Fibroblast of the aortic adventitia (primary cell): ENCODE results near the gene IL2. TPM values are rescaled to one million over a fixed set of nuclear protein-coding genes. Genes with fewer than 3 reads are reported as not detected.

Experiments
- DNase-seq: peaks from one replicate; pipeline ENCODE4 v3.0.0-alpha.2; 2010; ENCODE audit warnings: low read depth
- H3K4me3 ChIP-seq: 2 replicates; pipeline ENCODE4 v1.5.1; 2011; ENCODE audit warnings: low read depth, mild to moderate bottlenecking, control low read depth, low read length, moderate library complexity
- total RNA-seq: library from RNA; depleted of rRNA; stranded (reverse); fragments of >200 nt; gene quantifications from 2 replicates; pipeline ENCODE4 v1.2.3, GENCODE V29; 2012; ENCODE audit warnings: low replicate concordance
- TF ChIP-seq, protein P1 (sequence below): IDR thresholded peaks from 2 replicates; pipeline ENCODE4 v1.5.1; 2011; ENCODE audit warnings: mild to moderate bottlenecking, low read length, control low read depth, inconsistent platforms; ENCODE audit not compliant: insufficient read depth

Gene IL2
- total RNA-seq, 1 donor, result not detected

DNA sequence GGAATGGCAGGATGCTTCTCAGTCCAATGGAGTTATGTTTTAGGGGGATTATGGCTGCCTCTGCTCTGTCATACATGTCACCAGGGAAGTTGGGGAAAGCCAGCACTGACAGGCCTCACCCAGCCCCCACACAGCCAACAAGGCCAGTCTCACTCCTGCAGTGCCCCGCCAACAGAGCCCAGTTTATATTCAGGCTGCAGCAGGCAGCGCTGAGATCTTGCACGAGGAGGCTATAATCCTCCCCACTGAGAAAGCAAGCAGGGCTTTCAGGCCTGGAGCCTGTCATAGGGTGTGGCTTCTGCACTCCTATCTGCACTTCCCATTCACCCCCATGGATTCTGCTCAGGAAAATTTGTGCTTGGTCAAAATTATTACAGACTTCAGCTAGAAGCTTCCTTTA lies 52.7 kb downstream of the IL2 start:
- TF ChIP-seq, protein P1, sequence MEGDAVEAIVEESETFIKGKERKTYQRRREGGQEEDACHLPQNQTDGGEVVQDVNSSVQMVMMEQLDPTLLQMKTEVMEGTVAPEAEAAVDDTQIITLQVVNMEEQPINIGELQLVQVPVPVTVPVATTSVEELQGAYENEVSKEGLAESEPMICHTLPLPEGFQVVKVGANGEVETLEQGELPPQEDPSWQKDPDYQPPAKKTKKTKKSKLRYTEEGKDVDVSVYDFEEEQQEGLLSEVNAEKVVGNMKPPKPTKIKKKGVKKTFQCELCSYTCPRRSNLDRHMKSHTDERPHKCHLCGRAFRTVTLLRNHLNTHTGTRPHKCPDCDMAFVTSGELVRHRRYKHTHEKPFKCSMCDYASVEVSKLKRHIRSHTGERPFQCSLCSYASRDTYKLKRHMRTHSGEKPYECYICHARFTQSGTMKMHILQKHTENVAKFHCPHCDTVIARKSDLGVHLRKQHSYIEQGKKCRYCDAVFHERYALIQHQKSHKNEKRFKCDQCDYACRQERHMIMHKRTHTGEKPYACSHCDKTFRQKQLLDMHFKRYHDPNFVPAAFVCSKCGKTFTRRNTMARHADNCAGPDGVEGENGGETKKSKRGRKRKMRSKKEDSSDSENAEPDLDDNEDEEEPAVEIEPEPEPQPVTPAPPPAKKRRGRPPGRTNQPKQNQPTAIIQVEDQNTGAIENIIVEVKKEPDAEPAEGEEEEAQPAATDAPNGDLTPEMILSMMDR, result no peak

More for the DNA sequence above, 52.7 kb downstream of the IL2 start:
- DNase-seq, result no peak
- H3K4me3 ChIP-seq, result no peak overlapping the region

Other genes starting within 250 kb of the IL2 start
- gene ADAD1, start 77.7 kb downstream of the IL2 start, total RNA-seq, result not detected in 2 replicates
- not detected in 2 replicates for gene IL21, start 164.3 kb upstream of the IL2 start, total RNA-seq